Stromal cell of bone marrow (primary cell): ENCODE measurements around the gene CHTF8.
"Not testable (repeated sequence)": the region's sequence is repeated elsewhere in the genome, so short reads cannot be mapped to it uniquely, and the experiment has no call there.

Experiments used
- DNase-seq: peaks from one replicate; pipeline ENCODE4 v3.0.0-alpha.2; 2012; ENCODE audit warnings: low read depth

CHTF8 gene

GRCh38 chr16:69132424-69133252 is at the start of gene CHTF8, which contains the start of gene UTP4:
CHTF8 (minus strand) TSS chr16:69132588; CDS start chr16:69121458, 11,130 bp downstream.
UTP4 (plus strand) TSS chr16:69132649; CDS start chr16:69133460, 811 bp downstream.
- DNase-seq = peak; percentile 62

GRCh38 chr16:69180011-69180338 is 47.6 kb upstream of the CHTF8 start:
- DNase-seq = no peak

- DNase-seq = peak; percentile 92
These were observed 47.1 kb upstream of the CHTF8 start for GRCh38 chr16:69179328-69180010.

GRCh38 chr16:69176033-69176800 is 43.8 kb upstream of the CHTF8 start:
- peak; percentile 84 for DNase-seq

- DNase-seq = no peak
These were observed 39.1 kb upstream of the CHTF8 start for GRCh38 chr16:69171325-69172084.

- DNase-seq = no peak
These were observed 37.4 kb upstream of the CHTF8 start for GRCh38 chr16:69169607-69170352.

GRCh38 chr16:69169051-69169450 is 36.7 kb upstream of the CHTF8 start:
- no peak for DNase-seq

GRCh38 chr16:69166946-69167930 is 34.9 kb upstream of the CHTF8 start:
- DNase-seq = no peak

- no peak for DNase-seq
These were observed 33.9 kb upstream of the CHTF8 start for GRCh38 chr16:69166221-69166833.

GRCh38 chr16:69165584-69165983 is 33.2 kb upstream of the CHTF8 start:
- no peak for DNase-seq

GRCh38 chr16:69160192-69160591 is 27.8 kb upstream of the CHTF8 start:
- no peak for DNase-seq

- DNase-seq = no peak
These were observed 24.8 kb upstream of the CHTF8 start for GRCh38 chr16:69157196-69157595.

- peak; percentile 66 for DNase-seq
These were observed 17.9 kb upstream of the CHTF8 start for GRCh38 chr16:69150146-69150865.

- not testable (repeated sequence) for DNase-seq
These were observed 17.2 kb upstream of the CHTF8 start for GRCh38 chr16:69149621-69150020.

- DNase-seq = no peak
These were observed 13.3 kb upstream of the CHTF8 start for GRCh38 chr16:69145658-69146057.

- DNase-seq = no peak
These were observed 10.7 kb upstream of the CHTF8 start for GRCh38 chr16:69143116-69143515.

GRCh38 chr16:69141936-69142335 is 9.5 kb upstream of the CHTF8 start:
- no peak for DNase-seq

- no peak for DNase-seq
These were observed 8.6 kb upstream of the CHTF8 start for GRCh38 chr16:69141014-69141413.

GRCh38 chr16:69139464-69139863 is 7.1 kb upstream of the CHTF8 start:
- not testable (repeated sequence) for DNase-seq
